Colonic mucosa (tissue), 4 donors: Measurements from ENCODE around the gene DMRTB1. TPM values are rescaled to one million over a fixed set of nuclear protein-coding genes. Genes with fewer than 3 reads are reported as not detected.

ENCODE experiments used
- DNase-seq: peaks from one replicate; pipeline ENCODE4 v3.0.0-alpha.2; 2020
- H3K27ac ChIP-seq: fragments of 200-600 bp; one replicate; pipeline ENCODE4 v1.8.0; 2021
- H3K27me3 ChIP-seq: fragments of 200-600 bp; one replicate; pipeline ENCODE4 v1.8.0; 2021
- H3K36me3 ChIP-seq: fragments of 200-600 bp; one replicate; pipeline ENCODE4 v1.8.0; 2021
- H3K4me1 ChIP-seq: fragments of 200-600 bp; one replicate; pipeline ENCODE4 v1.8.0; 2021; ENCODE audit warnings: mild to moderate bottlenecking
- H3K4me3 ChIP-seq: fragments of 200-600 bp; one replicate; pipeline ENCODE4 v1.8.0; 2021
- H3K9ac ChIP-seq, 2 donors: one replicate each; pipeline ENCODE4 v1.7.0; 2013; ENCODE audit warnings: control low read depth in 2 of 2, low read depth in 2 of 2, low read length in 2 of 2
- H3K9me3 ChIP-seq: fragments of 200-600 bp; one replicate; pipeline ENCODE4 v1.8.0; 2021
- intact Hi-C: fragments of 100-400 bp; cut with DNase I; formaldehyde crosslinking; loops from one replicate; pipeline ENCODE4 v1.14.1; 2022
- total RNA-seq, 2 donors: library from RNA; stranded (reverse); fragmentation: NEBNext Ultra II Directional in 1 of 2; extraction: Animal tissue kit (Norgen Biotek cat#: 25700) in 1 of 2; gene quantifications; one replicate each; pipeline ENCODE4 v1.2.1, GENCODE V29; 2021
- TF ChIP-seq, protein P1 (sequence below): fragments of 200-600 bp; IDR thresholded peaks from one replicate; pipeline ENCODE4 v1.8.0; 2022; ENCODE audit warnings: antibody characterized with exemption, mild to moderate bottlenecking
- donor health status: healthy.
- donor health status: DM: no; HTN: no; CAD: no.
- donor health status: DM: no; HTN: no; CAD: no.

The DMRTB1 gene
- total RNA-seq, 2 donors from 2014 or later: not detected

- DNase-seq: no peak
- Histone ChIP-seq H3K9me3 (no peaks in the 10 kb centered on the region), H3K9ac (no peak overlapping the region), H3K27me3 (no peaks in the 10 kb centered on the region), H3K4me3 (no peak overlapping the region), H3K27ac (no peak overlapping the region), H3K36me3 (no peaks in the 10 kb centered on the region), H3K4me1 (no peaks in the 10 kb centered on the region)
- TF ChIP-seq, protein P1, sequence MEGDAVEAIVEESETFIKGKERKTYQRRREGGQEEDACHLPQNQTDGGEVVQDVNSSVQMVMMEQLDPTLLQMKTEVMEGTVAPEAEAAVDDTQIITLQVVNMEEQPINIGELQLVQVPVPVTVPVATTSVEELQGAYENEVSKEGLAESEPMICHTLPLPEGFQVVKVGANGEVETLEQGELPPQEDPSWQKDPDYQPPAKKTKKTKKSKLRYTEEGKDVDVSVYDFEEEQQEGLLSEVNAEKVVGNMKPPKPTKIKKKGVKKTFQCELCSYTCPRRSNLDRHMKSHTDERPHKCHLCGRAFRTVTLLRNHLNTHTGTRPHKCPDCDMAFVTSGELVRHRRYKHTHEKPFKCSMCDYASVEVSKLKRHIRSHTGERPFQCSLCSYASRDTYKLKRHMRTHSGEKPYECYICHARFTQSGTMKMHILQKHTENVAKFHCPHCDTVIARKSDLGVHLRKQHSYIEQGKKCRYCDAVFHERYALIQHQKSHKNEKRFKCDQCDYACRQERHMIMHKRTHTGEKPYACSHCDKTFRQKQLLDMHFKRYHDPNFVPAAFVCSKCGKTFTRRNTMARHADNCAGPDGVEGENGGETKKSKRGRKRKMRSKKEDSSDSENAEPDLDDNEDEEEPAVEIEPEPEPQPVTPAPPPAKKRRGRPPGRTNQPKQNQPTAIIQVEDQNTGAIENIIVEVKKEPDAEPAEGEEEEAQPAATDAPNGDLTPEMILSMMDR: no peak
- intact Hi-C loops: no loop called here
Measured at GRCh38 chr1:53465023-53465957, 6.1 kb downstream of the DMRTB1 start.

DNA sequence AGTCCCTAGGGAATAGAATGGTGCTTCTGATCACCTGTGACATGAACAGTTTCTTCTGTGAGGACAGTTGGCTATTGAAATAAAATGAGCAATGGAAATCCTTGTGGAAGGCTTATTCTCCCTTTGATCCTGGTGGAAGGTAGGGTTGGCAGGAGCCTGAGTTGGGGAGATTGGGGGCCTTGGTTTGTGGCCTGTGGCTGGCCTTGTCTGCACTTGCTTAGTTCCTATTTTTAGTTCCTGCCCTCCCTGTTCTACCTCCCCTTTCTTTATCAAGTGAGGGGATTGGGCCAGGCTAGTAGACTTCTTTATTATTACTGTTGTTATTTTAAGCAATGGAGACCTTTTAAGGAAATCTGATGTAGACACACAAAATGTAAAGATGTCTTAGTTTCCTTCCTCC is 8.2 kb downstream of the DMRTB1 start:
- DNase-seq: no peak

DNA sequence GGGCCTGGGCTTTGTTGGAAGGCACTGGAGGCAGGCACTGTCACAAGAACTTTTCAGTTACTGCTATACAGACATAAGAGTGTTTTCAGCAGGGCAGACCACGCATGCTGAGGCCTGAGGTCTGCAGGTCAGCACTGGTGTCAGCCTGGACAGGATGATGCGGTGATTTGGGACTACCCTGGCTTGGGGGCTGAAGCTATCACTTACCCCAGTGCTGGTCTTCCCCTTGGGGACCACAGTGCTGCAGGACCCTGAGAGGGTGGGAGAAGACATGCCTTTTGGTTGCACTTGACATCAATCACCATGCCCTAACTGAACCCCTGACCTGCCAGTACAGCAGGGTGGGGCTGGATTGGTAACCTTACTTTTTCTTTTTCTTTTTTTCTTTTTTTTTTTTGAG is 9.2 kb downstream of the DMRTB1 start:
- Histone ChIP-seq H3K9ac (no peak overlapping the region), H3K9me3 (no peaks in the 10 kb centered on the region)
- no peak for DNase-seq

More for the DNA sequence above, 8.2 kb downstream of the DMRTB1 start:
- Histone ChIP-seq H3K9me3 (no peaks in the 10 kb centered on the region), H3K9ac (no peak overlapping the region), H3K36me3 (no peaks in the 10 kb centered on the region), H3K27me3 (no peaks in the 10 kb centered on the region), H3K4me3 (no peak overlapping the region), H3K4me1 (no peaks in the 10 kb centered on the region), H3K27ac (no peak overlapping the region)
- TF ChIP-seq, protein P1: no peak
- intact Hi-C loops: no loop called here

DNA sequence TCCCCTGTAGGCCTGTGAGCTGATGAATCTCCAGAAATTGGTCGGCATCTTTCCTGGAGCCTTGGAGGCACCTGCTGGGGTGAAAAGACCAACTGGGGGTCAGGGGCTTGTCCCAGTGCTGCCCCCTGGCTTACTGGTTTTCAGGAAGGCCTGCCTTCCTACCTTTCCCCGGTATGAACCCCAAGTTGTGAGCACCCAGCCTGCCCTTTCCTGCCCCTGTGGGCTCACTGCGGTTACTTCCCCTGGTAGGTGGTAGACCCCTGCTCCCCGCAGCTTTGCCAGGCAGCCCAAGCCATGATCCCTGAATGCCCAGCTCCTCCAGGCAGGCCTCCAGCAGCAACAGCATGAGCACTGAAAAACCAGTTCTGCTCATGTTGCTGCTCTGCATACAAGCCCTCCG is 10.2 kb downstream of the DMRTB1 start:
- Histone ChIP-seq H3K9ac (no peak overlapping the region), H3K27ac (no peak overlapping the region), H3K36me3 (no peaks in the 10 kb centered on the region), H3K9me3 (no peaks in the 10 kb centered on the region), H3K27me3 (no peaks in the 10 kb centered on the region), H3K4me3 (no peak overlapping the region), H3K4me1 (no peaks in the 10 kb centered on the region)
- DNase-seq: no peak
- TF ChIP-seq, protein P1: no peak
- intact Hi-C loops: no loop called here

More for the DNA sequence above, 9.2 kb downstream of the DMRTB1 start:
- Histone ChIP-seq H3K27me3 (no peaks in the 10 kb centered on the region), H3K27ac (no peak overlapping the region), H3K4me3 (no peak overlapping the region), H3K36me3 (no peaks in the 10 kb centered on the region), H3K4me1 (no peaks in the 10 kb centered on the region)
- intact Hi-C loops: no loop called here
- TF ChIP-seq, protein P1: no peak

GRCh38 chr1:53470155-53470554 is 11.0 kb downstream of the DMRTB1 start:
- H3K9me3 ChIP-seq: no peaks in the 10 kb centered on the region
- intact Hi-C loops: no loop called here
- TF ChIP-seq, protein P1: peak; percentile 36
- no peaks in the 10 kb centered on the region for H3K27me3 ChIP-seq
- H3K36me3 ChIP-seq: no peaks in the 10 kb centered on the region
- no peak overlapping the region for H3K9ac ChIP-seq
- peak; percentile 72 for DNase-seq
- H3K4me1 ChIP-seq: no peaks in the 10 kb centered on the region
- no peak overlapping the region for H3K27ac ChIP-seq
- no peak overlapping the region for H3K4me3 ChIP-seq
